ENCODE results near the gene CD226.

DNA sequence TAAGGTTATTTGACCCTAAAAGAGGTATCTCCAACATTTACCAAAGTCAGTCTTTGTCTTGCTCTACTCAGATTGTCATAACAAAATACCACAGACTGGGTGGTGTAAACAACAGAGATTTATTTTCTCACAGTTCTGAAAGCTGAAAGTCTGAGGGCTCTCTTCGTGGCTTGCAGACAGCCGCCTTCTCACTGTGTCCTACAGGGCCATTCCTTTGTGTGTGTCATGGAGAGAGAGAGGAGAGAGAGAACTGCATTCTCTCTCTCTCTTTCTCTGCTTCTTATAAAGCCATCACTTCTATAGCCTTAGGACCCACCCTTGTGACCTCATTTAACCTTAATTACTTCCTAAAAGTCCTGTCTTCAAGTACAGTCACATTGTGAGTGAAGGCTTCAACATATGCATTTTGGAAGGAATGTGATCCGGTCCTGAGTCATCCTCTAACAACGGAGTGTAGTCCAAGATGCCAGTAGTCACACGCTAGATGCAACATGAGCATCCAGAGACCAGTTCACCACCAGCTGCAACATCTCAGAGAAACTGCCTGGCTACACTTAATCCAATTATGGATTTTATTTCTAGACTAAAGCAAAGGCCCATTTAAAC lies 130.2 kb downstream of the CD226 start:
- TF ChIP-seq RAD21 (IDR thresholded peaks at IDR 0.05; ENCODE audit: low read length) (no peak), EP300 (IDR thresholded peaks at IDR 0.05; ENCODE audit: borderline replicate concordance in 1 of 2, low read depth in 1 of 2, low read length in 1 of 2) (peak in 1 of 2 experiments; percentile 53; a peak in 1 of 4 replicates), FOXJ3 (CRISPR knock-in tag; IDR thresholded peaks at IDR 0.05) (no peak), ELF1 (IDR thresholded peaks at IDR 0.05) (no peak)
- TF ChIP-seq, protein P1, sequence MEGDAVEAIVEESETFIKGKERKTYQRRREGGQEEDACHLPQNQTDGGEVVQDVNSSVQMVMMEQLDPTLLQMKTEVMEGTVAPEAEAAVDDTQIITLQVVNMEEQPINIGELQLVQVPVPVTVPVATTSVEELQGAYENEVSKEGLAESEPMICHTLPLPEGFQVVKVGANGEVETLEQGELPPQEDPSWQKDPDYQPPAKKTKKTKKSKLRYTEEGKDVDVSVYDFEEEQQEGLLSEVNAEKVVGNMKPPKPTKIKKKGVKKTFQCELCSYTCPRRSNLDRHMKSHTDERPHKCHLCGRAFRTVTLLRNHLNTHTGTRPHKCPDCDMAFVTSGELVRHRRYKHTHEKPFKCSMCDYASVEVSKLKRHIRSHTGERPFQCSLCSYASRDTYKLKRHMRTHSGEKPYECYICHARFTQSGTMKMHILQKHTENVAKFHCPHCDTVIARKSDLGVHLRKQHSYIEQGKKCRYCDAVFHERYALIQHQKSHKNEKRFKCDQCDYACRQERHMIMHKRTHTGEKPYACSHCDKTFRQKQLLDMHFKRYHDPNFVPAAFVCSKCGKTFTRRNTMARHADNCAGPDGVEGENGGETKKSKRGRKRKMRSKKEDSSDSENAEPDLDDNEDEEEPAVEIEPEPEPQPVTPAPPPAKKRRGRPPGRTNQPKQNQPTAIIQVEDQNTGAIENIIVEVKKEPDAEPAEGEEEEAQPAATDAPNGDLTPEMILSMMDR (IDR thresholded peaks at IDR 0.05) = no peak
